NCI-H1694 treated with DMSO at 0.1 percent for 48 hours (cell line): ENCODE measurements around the gene FNDC3B.

Experiments used
- DNase-seq: peaks from one replicate; lab custom pipeline; 2025; lab: John Stamatoyannopoulos, UW

Gene FNDC3B

DNA sequence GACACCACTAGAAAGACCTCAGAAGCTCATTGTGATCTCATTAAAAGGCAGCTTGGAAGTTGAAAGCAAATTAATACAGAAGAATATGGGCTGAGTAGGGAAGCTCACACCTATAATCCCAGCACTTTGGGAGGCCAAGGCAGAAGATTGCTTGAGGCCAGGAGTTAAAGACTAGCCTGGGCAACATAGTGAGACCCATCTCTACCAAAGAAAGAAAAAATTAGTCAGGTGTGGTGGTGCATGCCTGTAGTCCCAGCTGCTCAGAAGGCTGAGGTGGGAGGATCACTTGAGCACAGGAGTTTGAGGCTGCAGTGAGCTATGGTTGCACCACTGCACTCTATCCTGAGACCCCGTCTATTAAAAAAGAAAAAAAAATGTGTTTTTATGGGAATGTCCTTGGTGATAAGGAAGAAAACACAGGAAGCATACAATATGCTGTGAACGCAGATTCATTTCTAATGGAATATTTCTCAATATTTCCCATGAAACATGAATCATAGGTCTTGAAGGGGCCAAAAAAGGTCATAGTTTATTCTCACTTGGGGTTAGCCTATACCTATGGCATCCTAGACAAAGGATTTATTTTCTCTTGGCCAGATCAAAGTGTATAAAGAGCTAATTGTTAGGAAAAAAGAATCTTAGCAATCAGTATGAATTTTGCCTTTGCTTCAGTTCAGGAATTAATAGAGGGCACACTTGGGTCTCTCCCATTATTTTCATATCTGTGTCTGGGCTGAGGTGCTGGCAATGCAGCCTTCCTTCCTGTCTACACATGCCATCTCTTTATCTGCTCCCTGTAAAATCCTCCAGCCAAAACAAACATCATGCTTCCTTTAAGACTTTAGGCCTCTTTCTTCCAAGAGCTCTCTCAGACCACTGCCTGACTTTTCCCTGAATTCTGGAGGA lies 98.2 kb downstream of the FNDC3B start:
- DNase-seq: no peak

DNA sequence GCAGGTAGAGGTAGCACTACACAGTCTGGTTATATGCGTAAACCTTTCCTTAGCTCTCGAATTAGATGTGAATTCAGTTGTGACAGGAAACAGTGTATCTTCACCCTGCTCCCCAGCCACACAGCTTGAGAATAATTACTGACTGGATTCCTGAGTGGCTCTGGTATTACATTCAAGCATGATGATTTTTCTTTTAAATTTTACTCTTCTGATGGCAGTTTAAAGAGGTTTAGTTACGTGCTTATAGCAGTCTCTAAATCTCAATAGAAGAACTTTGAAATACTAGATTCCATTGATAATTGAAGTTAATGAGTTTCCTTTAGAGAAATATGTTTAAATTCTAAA lies 98.8 kb downstream of the FNDC3B start:
- DNase-seq: no peak

DNA sequence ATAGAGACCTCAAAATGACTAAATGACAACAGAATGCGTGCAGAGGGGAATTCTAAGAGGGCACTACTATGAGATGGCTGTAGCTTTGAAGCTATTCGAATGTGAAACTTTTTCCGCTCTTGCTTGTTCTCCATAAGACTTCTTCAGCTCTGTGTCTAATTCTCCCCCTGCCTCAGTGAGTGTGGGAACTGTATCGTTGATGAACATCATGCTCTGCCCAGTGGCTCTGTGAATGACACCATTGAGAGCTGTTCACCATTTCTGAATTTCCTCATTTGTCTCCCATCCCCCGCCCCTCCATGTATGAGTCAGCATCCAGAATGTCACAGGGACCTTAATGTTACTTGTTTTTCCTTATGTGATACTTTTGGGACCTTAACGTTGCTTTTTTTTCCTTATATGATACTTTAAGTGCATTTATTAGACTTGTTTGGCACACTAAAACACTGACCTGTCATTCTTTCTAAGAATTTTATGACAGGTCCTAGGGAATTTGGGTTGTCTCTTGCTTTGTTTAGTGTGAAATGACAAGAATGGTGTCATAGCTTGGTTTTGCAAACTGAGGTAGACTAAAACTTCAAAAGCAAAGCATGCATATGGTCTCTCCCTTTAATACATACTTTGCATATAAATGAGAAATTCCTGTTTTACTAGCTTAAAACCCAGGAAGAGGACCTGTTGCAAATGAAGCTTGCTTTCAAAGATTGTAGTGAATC lies 99.6 kb downstream of the FNDC3B start:
- DNase-seq: no peak

DNA sequence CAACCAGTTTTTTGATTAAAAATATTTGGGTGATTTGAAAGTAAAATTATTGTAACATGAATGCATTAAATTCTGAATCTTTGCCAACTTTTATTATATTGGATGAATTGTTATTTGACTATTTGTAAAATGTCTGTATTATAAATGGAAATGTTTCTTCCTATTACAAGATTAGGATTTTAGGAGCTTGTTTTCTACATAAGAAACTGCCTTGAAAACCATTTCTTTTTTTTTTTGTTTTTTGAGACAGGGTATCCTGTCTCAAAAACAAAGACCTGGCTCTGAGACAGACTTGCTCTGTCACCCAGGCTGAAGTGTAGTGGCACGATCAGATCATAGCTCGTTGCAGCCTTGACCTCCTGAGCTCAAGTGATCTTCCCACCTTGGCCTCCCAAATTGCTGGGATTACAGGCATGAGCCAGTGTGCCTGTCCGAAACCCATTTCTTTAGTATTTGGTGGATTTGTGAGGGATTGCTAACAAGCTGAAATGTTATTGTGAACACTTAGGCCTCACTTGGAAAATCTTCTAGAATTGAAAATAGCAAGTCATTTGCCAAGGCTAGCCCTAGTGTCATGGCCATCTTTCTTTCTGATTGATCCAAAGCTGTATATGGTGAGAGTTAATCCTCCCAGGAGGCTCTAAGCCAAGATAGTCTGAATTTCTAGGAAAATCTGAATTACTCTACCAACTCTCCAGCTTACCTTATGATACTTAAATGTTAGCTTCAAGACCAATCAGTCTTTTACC lies 100.3 kb downstream of the FNDC3B start:
- no peak for DNase-seq

DNA sequence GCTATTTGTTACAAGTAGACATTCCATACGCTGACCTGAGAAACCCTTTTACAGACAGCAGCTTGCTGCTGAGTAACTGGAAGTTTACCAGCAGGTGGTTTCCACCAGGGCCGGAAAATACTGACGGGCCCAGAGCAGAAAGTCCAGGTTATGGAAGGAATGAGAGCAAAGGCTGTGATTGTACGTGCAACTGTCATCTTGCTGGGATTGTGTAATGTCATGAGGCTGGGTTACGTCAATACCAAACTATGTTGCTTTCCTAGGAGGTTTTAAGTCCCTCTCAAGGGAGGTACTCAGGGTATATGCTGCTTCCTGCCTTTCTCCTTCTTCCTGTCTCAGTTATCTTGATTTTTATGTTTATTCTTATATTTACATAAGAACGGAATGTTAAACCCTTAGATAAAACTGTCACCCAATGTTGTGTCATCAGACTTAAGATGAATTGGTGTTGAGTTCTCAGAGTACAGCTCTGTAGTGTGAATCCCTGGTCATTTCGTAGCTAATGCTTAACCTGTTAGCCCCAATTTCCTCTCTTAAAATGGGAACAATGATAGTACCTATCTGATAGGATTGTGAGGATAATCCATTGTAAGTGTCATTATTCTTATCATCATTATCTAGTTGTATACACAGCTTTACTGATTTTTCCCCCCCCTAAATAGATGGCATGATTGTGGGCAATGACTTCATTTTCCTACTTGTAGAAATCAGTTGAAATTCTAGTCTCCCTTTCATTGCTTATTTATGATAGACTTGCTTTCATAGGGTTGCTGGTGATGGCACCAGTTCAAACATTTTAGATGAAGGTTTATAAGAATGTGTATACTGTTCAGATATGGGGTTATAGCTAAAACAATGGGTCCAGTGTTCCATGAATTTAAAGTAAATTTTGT lies 101.4 kb downstream of the FNDC3B start:
- no peak for DNase-seq

DNA sequence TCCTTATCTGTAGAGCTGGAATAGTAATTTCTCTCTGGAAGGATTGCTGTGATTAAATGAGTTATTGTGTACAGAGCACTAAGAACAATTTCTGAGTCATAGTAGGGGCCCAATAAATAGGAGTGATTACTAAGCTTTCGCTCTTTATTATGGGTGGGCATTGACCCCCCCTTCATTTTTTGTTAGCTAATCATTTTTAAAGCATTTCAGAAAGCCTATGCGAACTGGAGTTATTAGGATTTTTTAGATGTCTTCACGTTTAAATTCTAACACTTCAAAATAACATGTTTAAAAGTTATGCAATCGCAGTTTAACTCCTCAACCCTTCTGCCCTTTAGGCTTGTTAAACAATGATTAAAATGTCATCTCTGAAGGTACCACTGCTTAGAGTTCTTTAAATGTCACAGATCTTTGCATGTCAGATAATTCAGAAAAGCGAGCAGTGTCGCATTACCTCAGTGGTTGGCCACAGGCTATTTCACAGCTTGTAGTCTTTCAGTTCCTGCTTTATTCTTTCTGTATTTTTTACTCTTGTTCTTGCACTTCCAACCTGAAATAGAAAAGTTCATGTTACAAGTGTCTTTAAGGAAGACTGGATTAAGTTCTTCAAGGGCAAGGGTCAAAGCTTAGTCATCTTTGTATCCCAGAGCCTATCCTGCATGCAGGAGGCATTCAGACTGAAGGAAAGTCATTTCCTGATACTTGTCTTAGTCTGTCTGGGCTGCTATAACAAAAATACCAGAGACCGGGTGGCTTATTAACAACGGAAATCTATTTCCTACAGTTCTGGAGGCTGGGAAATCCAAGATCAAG lies 102.9 kb downstream of the FNDC3B start:
- DNase-seq: no peak

DNA sequence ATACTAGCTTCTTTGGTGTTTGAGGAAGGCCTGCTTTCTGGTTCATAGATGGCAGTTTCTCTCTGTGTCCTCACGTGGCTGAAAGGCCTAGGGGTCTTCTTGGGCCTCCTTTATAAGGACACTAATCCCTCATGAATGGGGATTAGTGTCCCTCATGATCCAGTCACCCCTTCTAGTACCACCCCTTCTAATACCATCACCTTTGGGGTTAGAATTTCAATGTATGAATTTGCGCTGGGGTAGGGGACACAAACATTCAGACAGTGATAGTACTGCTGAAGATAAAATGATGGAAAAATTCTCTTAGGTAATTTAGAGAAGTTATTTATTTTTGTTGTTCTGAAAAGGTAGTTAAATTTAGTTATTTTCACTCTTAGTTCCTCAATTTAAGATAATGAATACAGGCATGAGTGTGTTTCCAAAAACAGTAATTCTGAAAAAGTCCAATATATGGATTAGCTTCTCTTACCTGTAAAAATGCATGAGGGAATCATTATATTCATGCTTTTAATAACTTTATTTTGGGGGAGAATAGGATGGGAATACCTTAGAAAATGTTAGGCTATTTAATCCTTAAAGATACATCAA lies 103.6 kb downstream of the FNDC3B start:
- no peak for DNase-seq

DNA sequence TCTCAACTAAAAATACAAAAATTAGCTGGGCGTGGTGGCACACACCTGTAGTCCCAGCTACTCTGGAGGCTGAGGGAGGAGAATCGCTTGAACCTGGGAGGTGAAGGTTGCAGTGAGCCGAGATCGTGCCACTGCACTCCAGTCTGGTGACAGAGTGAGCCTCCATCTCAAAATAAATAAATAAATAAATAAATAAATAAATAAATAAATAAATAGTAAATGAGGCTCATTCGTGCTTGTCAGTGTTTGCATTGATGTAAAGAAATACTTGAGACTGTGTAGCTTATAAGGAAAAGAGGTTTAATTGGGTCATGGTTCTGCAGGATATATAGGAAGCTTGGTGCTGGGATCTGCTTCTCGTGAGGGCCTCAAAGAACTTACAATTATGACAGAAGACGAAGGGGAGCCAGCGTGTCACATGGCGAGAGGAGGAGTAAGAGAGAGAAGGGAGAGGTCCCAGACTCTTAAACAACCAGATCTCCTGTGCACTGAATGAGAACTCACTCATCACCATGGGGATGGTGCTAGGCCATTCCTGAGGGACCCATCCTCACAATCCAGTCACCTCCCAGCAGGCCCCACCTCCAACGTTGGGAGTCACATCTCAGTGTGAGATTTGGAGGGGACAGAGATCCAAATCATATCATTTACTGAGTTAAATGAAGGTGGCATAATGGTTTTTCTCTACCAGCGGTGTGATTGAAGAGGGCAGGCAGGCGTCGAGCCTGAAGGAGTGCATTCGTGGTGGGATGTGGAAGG lies 104.5 kb downstream of the FNDC3B start:
- no peak for DNase-seq

DNA sequence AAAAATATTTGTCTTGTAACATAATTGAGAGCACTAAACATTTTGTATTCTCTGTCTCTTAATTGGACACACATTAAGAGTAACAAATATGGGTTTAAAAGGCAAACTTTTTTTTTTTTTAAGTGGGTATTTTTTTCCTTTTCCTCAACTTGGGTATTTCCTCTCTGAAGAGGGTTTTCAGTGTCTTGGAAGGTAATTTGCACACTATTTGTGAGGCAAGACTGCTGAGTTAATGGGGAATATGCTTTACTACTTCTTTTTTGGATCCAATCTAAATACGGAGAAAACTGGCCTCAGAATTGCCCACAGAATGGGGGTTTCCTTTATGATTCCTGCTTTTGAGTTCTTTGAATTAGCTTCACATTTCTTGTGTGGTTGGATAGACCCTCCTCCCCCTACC lies 105.2 kb downstream of the FNDC3B start:
- DNase-seq: no peak

DNA sequence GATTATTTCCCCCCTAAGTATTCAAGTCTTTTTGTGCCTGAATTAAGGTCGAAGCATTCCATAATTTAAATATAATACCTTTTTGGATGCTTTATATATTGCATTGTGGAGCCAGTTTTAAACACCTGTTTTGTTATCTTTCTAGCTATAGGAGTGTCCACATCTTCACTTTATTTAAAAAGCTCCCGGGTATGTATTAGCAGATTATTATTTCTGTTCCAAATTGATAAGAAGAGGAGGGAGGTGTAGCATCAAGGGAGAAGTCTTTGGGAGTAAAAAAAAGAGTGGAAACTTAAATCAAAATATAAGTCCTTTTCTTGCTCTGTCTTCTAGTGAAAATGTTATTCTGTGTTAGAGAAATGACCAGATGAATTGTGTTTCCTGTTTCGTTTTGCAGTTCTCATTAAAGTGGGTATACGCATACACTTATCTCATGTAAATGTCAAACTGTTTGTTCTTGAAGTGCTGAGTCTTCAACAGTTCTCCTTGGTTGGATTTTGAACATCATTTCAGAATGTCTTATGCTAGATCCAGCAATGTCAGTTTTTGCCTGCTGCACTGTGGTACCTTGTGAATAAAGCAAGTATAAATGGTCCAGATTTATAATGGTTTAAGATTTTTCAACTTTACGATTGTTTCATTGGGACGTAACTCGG lies 105.8 kb downstream of the FNDC3B start:
- DNase-seq: no peak

DNA sequence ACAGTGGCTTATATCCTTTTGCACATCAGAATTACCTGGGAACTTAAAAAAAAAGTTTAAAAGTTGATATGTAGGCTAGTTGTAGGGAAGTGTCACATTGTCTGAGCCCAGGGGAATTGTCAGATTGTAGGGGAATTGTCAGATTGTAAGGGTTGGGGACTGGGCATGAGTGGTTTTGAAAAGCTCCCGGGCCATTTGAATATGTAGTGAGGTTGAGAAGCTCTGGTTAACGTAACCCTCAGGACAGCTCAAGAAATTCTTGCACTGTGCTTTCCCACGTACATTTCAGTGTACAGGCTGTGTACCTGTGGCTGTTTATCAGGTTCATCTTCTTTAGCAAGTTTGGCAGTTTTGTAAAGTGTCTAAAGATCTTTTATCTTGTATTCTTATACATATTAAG lies 107.0 kb downstream of the FNDC3B start:
- no peak for DNase-seq

DNA sequence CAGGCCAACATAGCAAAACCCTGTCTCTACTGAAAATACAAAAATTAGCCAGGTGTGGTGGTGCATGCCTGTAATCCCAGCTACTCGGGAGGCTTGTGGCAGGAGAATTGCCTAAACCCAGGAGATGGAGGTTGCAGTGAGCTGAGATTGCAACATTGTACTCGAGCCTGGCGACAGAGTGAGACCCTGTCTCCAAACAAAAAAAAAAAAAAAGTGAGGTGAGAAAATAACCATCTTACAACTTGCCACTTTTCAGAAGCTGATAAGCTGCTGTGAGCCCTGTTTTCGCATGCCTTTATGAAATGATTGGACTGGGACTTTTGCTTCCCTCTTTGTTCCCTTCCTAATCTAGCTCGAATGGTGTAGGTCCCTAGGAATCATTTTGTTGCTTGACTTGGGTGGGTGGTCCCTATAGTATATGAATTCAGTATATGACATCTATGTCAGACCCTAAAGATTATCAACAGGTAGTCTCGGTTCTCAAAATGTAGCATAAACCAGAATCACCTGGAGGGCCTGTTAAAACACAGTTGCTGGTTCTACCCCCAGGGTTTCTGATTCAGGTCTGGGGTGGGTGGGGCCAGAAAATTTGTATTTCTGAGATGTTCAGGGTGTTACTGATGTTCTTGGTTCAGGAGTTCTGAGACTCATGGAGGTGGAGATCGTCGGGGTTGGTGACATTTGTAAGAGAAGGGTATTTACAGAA lies 107.9 kb downstream of the FNDC3B start:
- no peak for DNase-seq

DNA sequence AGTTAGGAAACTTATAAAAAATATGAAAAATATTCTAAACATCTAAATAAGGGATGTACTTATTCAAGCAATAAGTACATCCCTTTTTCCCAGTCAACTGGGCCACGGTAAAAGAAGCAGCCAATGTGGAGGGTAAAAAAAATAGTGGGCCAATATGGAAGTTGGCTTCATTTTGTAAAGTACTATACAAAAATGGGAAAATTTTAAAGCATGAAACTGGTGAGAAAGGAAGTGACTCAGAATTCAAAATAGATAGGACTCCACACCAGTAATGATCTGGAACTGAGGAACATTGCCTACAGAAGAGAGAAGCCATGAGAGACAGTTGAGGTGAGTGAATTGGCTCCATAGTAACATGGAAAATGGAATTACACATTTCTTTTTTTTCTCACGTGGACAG lies 108.9 kb downstream of the FNDC3B start:
- DNase-seq: no peak

DNA sequence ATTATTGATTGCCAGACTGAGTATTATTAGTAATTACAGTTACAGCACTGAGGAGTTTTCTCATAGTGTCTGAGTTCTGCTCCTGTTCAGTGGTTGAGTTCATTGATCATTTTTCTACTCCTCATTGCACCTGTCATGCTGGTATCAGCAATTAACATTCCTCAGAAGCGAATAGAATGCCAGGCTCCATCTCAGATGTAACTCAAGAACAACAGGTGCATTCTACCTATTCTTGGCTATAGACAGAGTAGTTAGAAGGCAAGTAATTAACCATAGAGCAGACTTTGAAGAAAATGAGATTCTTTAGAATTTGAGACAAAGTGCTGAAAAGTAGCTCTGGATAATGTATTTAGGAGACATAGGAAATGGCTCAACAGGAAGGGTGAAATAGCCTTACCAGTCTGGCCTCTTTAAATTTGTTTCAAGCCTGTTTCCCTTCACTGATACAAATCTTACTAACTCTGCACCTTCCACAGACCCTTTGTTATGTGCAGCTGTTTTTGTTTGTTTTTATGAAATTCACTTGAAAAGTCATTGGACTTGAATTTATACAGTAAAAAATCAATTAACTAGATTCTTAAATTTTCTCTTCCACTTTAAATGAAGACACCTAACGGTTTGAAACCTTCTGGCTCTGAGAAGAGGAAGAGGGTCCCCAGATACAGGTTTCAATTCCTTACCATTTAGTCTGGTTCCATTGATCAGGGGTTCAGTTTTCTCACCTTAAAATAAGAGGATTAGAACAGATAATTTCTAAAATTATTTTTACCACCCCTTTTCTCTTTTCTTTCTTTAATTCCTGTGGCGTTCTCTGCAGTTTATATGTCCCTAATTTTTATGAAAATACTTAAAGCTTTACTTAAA lies 109.6 kb downstream of the FNDC3B start:
- no peak for DNase-seq

DNA sequence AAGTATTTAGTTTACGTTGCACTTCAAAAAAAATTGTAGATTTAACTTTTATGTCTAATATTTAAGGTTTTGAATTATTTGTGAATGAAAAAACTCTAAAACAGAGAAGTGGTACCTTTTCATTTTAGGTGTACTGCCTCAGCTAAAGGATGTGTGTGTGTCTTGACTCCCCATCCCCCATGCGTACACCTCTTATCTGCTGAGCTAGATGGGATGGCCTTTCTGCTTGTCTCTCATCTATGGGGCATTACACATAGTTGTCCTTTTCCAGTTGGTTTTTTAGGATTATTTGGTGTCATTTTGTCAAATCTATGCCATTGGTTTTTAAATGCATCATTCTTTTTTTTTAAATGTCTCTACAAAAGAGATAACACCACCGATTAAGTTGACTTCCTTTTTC lies 110.9 kb downstream of the FNDC3B start:
- DNase-seq: no peak

DNA sequence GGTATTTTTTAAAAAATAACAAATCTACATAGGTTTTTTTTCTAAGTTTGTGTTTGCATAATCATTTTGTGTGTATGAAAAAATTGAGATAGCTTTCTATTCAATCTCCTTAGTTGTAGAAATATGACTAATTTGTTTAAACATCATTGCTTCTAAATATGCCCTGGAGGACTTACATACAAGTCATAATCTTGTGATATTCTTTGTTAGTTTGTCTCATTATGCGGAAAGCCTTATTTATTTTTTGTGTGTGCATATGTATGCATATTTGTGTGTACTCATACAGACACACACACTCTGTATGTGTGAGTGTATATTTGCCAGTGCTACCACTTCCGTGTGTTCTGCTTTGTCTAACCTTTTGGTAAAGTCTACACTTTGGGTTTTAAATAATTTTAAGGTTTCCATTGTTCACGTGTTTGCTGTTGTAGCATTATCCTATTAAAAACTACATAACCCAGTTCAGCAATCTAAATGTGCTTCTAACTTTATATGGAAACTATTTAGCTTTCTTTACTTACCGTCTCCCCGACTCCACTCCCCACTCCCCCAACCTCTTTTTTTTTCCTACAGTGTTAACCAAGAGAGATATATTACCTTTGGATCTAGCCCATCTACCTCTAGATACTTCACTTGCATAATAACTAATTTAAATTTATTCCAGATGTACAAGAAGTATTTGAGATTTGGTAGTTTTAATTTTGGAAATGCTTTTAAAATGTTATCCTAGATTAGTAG lies 111.7 kb downstream of the FNDC3B start:
- no peak for DNase-seq
